Stimulated activated CD8-positive, alpha-beta memory T cell treated with anti-CD3 and anti-CD28 coated beads, Interleukin-12 subunit alpha, Interleukin-12 subunit beta, amount 100 ng/mL, for 1 hour (primary cell): ENCODE data around the gene HAX1.
"Not testable (repeated sequence)": the region's sequence is repeated elsewhere in the genome, so short reads cannot be mapped to it uniquely, and the experiment has no call there.

Source experiments
- DNase-seq: peaks from one replicate; pipeline ENCODE4 v3.0.0-alpha.2; 2020; ENCODE audit warnings: low read depth

HAX1 gene

GRCh38 chr1:154287591-154287990, 15.2 kb downstream of the HAX1 start:
- DNase-seq = not testable (repeated sequence)

GRCh38 chr1:154288661-154289060, 16.2 kb downstream of the HAX1 start:
- no peak for DNase-seq

GRCh38 chr1:154290921-154291320, 18.5 kb downstream of the HAX1 start:
- no peak for DNase-seq

- no peak for DNase-seq
These were observed 23.2 kb downstream of the HAX1 start for GRCh38 chr1:154295408-154296235.

- no peak for DNase-seq
These were observed 29.2 kb downstream of the HAX1 start for GRCh38 chr1:154301582-154301981.

GRCh38 chr1:154304664-154305337, 32.4 kb downstream of the HAX1 start:
- DNase-seq = no peak

- no peak for DNase-seq
These were observed 33.7 kb downstream of the HAX1 start for GRCh38 chr1:154306151-154306550.

- DNase-seq = not testable (repeated sequence)
These were observed 35.3 kb downstream of the HAX1 start for GRCh38 chr1:154307670-154308270.

- DNase-seq = not testable (repeated sequence)
These were observed 36.7 kb downstream of the HAX1 start for GRCh38 chr1:154309136-154309535.

- DNase-seq = not testable (repeated sequence)
These were observed 40.0 kb downstream of the HAX1 start for GRCh38 chr1:154312229-154313065.

GRCh38 chr1:154313066-154313356, 40.6 kb downstream of the HAX1 start:
- DNase-seq = no peak

- not testable (repeated sequence) for DNase-seq
These were observed 41.8 kb downstream of the HAX1 start for GRCh38 chr1:154314226-154314625.

- no peak for DNase-seq
These were observed 44.3 kb downstream of the HAX1 start for GRCh38 chr1:154316704-154317103.

GRCh38 chr1:154318386-154318785, 46.0 kb downstream of the HAX1 start:
- DNase-seq = no peak

- no peak for DNase-seq
These were observed 48.6 kb downstream of the HAX1 start, which contains the start of gene AQP10 for GRCh38 chr1:154320882-154321608. TSS of gene AQP10 (plus strand) at chr1:154321093. CDS start at chr1:154321156, 63 bp downstream.

- DNase-seq = not testable (repeated sequence)
These were observed 49.1 kb downstream of the HAX1 start for GRCh38 chr1:154321609-154321934.

GRCh38 chr1:154323493-154323892, 51.1 kb downstream of the HAX1 start:
- no peak for DNase-seq

GRCh38 chr1:154324241-154324640, 51.8 kb downstream of the HAX1 start:
- no peak for DNase-seq

GRCh38 chr1:154324669-154325582, 52.5 kb downstream of the HAX1 start, which contains the start of gene ATP8B2:
TSS of gene ATP8B2 (plus strand) at chr1:154325525. CDS start at chr1:154328142, 2,617 bp downstream.
- peak; percentile 69 for DNase-seq
